Frontal cortex (tissue), 4 donors: ENCODE data around the gene ACSL5. TPM values are rescaled to one million over a fixed set of nuclear protein-coding genes. Genes with fewer than 3 reads are reported as not detected.

ENCODE experiments used
- DNase-seq, 2 donors: peaks; one replicate each; pipeline ENCODE4 v3.0.0; 2012; ENCODE audit warnings: low spot score in 2 of 2
- FAIRE-seq: peaks from 2 replicates; lab custom pipeline; 2012; peaks lifted over from hg19 to GRCh38; lab: Jason Lieb, UNC
- total RNA-seq: library from RNA; depleted of rRNA; stranded (reverse); fragments of >200 nt; gene quantifications from one replicate; pipeline ENCODE4 v1.2.3, GENCODE V29; 2014
- donor health status: control.
- donor health status: control.
- donor health status: control.

ACSL5 gene, protein sequence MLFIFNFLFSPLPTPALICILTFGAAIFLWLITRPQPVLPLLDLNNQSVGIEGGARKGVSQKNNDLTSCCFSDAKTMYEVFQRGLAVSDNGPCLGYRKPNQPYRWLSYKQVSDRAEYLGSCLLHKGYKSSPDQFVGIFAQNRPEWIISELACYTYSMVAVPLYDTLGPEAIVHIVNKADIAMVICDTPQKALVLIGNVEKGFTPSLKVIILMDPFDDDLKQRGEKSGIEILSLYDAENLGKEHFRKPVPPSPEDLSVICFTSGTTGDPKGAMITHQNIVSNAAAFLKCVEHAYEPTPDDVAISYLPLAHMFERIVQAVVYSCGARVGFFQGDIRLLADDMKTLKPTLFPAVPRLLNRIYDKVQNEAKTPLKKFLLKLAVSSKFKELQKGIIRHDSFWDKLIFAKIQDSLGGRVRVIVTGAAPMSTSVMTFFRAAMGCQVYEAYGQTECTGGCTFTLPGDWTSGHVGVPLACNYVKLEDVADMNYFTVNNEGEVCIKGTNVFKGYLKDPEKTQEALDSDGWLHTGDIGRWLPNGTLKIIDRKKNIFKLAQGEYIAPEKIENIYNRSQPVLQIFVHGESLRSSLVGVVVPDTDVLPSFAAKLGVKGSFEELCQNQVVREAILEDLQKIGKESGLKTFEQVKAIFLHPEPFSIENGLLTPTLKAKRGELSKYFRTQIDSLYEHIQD
- 2.4 TPM for total RNA-seq

DNA sequence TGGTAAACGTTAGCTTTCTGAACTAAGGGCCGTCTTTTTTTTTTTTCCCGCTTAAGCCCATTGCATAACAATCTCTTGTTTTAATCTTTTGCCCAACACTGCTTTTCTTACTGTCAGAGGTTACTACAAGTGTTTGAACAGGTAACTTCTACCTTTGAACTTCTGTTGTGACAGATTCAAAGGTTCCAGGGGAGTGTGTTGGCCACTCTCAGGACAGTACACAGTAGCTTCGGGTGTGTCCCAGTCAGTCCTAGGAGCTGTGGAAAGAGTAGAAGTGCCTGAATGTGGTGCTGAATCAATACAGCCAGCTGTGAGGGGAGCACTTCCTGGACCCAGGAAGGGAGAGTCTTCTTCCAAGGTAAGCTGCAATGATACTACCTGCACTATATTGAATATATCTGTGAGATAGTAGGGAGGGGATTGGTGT lies at the start of gene ACSL5:
Gene ACSL5 (plus strand): TSS at position 205 of the 427 bp plus-strand sequence. CDS start 20,831 bp downstream, outside the sequence.
- no peak for FAIRE-seq
- DNase-seq = no peak

DNA sequence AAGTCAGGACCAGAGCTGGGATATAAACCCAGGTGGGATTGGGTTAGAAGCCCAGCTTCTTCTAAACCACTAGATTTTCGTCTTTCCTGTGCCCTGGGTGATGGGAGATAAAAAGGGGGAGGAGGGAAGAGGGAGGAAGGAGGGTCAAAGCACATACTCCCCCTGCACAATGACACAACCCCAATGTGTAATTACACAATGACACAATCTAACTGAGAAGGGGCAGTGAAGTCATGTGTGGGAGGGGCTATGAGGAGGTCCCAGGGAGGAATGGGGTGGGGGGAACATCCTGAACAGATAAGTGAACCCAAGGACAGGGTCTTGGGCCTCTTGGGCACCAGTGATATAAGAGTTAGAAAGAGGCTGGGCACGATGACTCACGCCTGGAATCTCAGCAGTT lies 46.2 kb upstream of the ACSL5 start:
- DNase-seq = no peak
- no peak for FAIRE-seq

DNA sequence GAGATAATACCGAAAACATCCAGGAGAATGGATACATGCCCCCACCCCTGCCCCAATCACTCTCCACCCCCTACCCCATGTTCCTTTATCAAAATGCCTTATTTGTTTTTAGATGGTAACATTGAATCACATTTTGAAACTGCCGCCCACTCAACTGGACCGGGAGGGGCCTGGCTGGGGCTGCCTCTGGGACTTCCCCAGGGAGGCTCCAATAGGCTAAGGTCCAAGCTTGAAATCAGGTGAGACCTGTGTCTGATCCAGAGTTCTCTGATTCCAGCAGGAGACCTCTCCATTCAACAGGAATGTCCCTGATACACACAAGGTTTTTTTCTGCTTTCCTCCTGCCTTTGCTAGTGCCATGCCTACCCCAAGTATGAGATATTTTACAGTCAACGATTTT lies 43.8 kb upstream of the ACSL5 start:
- FAIRE-seq (no peak), DNase-seq (no peak)

DNA sequence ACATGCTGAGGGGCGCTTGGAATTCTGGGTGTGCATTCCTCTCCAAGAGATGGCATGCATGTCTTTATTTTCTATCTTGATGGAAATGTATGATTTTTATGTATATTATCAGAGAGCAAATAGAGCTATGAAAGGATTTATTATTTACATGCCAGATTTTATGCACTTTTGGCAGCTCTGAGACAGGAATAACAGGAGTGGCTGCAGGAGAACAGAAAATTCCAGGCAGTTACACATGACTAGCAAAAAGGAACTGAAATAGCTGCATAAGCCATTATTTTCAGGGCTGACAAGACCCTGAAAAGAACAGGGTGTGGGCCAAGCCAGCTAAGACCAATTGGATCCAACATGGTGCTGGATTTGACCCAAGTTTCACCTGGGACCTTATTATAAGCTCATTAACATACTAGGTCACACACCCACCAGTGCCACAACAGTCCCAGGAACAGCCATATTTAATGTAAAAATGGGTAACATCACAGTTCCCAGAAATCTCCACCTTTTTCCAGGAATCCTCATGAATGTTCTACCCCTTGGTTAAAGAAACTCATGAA lies 43.2 kb upstream of the ACSL5 start:
- FAIRE-seq (no peak), DNase-seq (no peak)

DNA sequence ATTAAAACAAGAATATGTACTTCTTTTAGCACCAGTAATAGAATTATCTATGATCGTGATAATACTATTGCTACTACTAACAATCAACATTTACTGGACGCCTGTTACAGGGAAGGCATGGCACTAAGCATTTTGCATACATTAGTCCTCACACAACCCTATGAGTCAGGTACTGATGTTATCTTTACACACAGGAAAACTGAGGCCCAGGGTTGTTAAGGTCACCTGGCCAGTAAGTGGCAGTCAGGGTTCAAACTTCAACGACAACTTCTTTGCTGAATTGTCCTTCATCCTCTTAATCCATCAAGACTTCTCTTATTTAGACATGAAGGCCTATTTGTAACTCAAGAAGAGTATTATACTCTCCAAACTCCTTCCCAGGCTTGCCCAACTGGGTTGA lies 41.9 kb upstream of the ACSL5 start:
- no peak for FAIRE-seq
- DNase-seq = no peak

DNA sequence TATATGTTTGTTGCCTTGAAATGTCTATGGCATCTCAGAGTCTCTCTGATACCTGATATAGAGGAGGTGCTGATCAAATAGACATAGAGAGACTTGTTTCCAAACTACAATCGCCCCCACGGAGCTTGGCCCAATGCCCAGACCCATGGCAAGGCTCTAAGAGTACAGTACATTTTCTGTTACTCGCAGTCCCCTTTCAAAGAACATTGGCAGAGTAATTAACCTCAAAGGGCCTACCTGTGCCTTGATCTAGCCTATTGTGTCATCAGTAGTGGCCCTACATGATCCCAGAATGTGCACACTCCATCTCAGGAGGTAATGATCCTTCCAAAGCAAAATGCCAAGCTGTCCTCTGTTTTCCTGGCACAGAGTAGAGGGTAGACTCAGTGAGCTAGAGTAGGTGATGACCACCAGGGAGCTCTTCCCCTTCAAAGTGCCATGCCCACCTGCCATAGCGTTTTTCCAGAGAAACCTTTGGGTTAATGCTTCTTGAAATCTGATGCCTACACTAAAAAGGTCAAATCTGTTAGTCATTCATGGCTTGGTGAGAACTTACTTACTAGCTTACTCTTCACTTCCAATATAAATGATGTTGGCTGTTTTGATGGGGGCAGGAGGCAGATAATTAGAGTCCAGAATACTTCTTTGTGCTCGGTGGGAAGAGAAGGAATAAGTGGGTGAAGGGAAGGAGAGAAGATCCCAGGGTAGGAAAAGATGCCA lies 41.2 kb upstream of the ACSL5 start:
- DNase-seq (no peak), FAIRE-seq (no peak)

DNA sequence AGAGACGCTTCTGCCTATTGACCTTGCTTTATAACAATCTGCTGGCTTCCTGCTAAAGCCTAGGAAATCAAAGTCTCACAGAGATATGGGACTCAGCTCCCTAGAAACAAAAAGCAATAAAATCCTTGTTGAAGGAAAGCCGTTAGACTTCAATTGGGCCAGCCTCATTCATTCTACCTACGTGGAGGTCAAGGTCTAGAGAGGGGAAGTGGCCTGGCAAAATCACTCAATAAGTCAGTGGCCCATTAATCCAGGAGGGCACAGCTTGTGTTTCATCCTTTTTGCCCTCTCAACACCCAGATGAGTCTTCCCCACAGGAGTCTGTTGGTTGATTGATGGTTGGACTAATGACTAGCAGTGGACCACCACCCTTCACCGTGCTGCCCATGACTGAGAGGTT lies 40.5 kb upstream of the ACSL5 start:
- no peak for DNase-seq
- FAIRE-seq = no peak

DNA sequence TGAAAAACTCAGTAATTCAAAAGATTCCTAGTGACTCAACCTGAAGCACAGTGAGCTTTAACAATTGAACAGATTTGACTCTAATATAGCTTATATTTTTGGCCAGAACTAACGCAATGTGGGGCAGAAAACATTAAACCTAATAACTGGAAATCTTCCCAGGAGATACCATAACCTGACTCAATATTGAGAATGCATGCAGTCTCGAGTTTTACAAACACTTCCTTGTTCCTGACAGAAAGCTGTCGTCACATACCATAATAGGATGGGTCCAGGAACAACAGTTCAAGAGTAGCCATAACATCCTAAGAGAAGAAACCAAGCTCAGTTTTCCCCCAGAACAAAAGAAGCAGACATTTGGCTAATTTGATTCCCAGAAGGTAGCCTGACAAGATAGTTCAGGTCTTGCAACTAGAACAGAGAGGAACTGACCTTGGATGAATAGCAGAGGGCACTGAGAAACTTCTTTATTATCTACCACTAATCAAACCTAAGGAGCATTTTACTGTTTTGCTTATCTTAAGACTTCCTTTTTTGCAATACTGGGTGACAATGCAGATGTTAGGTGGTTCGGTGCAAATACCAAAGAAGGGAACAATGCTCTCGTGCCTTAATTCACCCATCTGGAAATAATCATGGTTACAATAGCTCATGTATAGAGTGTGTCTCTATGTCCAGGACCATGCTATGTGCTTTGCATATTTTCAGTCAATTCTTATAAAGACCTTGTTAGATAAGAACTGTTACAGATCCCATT lies 38.6 kb upstream of the ACSL5 start:
- no peak for FAIRE-seq
- DNase-seq = no peak

DNA sequence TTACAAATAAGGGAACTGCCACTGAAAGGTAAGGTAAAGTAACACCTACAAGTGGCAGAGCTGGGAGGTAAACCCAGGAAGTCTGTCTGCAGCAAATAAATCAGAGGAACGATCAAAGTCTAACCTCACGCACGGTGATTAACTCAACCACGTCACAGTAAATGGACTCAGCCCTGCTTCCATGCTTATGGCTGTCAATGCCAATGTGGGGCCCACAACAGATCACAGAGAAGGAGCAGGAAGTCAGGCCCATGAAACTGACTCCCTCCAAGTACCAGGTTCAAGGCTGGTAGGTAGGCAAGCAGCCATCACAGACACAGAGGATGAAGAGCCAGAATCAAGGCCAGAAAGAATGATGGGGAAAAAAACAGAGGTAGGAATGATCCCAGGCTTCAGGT lies 38.0 kb upstream of the ACSL5 start:
- DNase-seq = no peak
- no peak for FAIRE-seq

DNA sequence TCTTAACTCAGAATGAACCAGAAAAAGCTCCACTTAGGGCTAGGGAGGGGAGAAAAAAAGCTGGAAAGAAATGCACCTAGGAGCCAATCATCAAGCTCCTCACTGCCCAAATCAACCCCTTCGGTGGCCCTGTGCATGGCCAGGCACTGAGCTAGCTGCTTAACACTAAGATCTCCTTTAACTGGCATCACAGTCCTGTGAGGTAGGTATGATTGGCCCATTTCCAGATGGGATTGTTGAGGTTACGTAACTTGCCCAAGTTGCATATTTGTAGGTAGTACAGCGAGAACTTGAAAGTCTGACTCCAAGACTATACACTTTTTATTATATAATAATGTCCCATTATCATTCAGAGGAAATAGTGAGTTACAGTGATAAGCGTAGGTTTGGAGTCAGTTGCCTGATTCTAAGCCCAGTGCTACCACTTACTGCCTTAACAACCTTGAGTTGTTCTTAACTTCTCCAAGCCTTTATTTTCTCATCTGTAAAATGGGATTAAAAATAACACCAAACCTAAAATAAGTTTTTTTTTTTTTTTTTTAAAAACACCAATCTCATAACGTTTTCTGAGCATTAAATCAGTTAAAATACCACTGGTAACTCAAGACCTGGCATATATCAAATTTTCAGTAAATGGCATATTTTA lies 37.2 kb upstream of the ACSL5 start:
- DNase-seq (no peak), FAIRE-seq (no peak)

DNA sequence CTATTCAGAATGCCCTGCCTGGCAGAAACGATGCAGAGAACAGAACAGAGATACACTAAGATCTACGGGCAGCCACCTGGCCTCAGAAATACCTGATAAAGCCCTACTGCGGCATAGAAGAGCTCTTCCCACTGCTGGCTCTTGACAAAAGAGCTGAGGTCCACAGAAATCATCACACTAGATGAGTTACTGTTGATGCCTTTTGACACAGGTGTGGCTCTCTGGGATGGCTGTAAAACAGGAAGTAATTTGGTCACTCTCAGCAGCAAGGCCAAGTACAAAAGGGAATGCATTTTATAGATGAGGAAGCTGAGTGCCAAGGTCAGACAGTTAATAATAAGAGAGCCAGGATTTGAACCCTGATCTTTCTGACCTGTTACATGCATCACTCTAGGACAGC lies 35.0 kb upstream of the ACSL5 start:
- DNase-seq = no peak
- FAIRE-seq = no peak

DNA sequence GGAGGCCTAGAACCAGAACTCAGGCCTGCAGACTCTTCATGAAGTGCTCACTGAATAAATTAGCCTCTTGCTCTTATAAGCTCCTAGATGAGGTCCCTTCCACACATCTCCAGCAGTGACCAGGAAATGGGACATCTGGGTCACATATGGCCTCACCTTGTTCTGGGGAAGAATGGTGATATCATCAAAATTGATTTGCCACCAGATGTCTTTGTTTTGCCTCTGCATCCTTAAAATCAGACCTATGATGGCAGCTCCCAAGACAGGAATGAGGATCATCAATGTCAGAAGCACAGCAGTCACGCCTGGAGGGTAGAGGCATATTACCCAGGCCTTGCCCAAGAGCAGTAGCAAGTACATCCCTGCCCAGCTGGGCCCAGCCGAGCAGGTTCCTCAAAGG lies 33.3 kb upstream of the ACSL5 start:
- DNase-seq (no peak), FAIRE-seq (no peak)

DNA sequence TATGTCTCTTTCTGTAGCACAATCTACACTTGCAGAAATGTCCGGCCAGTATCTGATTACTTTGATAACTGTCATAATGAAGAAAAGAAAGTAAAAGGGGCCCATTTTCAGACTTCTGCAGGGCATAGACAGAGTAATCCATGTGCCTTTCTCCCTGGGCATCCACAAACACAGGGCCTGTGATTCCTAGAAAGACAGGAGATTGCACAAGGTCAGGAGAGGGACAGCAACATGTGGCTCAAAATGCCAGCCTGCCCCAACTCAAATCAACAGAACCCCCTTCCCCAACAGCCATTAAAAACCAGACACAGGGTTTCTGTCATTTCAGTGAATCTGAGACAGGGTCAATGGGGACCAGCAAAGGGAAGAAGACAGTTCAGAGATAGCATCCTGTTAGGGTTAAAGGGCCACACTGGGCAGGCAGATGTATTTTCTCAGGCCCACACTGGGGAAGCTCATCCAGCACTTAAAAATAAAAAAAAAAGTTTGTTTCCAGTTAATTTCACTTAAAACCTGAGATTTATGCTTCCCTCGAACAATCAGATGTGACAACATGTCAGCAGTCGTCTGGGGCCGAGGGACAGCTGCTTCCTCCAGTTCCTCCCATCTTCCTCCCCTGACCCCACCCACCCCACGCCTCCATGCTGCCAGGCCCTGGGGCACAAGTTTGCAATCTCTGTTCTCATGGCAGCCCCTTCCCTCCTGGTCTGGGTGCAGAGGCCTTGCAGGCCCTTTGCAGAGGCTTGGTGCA lies 30.7 kb upstream of the ACSL5 start:
- DNase-seq (no peak), FAIRE-seq (no peak)

DNA sequence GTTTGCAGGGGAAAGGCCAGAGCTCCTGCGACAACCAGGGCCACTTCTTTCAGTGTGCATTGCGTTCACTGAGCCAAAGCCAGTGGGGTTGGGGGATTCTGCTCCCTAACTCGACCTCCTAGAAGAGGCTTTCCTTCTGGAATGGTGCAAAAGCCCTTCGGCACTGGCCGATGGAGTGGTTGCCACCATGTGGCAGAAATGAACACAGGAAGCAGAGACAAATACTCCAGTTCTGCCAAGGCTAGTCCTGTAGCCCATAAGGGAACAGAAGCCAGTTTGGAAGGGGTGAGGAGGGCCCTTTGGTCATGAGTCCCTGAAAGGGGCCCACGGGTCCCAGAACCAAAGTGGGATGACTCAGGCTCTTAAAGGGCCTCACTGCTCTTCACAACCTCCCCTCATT lies 29.7 kb upstream of the ACSL5 start:
- FAIRE-seq (no peak), DNase-seq (no peak)

DNA sequence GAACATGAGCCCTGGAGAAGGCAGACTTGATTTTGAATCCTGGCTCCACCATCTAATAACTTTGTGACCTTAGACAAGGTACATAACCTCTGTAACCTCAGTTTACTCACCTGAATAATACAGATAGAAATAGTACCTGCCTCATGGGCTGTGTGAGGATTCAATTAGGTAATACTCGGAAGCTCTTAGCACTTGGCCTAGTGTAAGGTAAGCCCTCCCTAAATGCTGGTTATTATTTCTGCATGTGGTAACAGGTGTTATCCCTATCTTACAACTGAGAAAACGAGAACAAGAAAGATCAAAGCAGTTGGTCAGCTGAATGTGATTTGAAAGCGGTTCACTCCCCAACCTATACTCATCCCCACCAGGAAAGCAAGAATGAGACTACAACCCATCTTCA lies 28.7 kb upstream of the ACSL5 start:
- FAIRE-seq (no peak), DNase-seq (no peak)

DNA sequence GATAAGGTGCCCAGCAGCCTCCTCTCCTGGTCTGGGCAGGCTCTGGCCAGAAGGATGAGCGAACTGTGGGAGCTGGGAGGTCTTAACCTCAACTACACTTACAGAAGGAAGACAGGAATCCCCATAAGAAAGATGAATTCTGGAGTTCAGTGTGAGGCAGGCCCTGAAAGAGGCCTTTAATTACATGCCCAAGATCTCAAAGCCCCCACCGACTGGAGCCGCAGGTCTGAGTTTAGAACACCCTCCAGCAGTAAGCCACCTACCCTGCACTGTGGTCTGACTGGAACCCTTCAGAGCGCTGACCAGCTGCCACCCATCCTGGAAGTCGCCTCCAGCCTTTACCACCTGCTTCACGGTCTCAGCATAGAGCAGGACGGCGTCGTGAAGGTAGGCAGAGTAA lies 28.2 kb upstream of the ACSL5 start:
- no peak for DNase-seq

DNA sequence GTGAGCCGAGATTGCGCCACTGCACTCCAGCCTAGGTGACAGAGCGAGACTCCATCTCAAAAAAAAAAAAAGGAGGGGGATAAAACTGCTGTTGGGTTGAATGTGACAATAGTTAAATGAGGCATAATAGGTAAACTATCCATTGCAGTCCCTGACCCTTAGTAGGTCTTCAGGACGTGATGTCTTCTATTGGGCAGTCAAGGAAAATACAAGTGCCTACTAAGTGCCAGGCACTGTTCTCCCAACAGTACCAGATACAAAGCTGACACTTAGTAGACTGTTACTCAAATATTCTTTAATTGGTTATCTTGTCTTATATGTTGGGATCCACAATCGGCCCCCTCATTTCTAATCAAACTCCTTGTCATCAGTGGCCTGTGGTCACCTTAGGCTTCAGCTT lies 27.1 kb upstream of the ACSL5 start:
- no peak for DNase-seq

More for the DNA sequence above, 28.2 kb upstream of the ACSL5 start:
- FAIRE-seq = no peak

More for the DNA sequence above, 27.1 kb upstream of the ACSL5 start:
- no peak for FAIRE-seq
